Ascending aorta (tissue), 2 donors: Measurements from ENCODE around the gene JAG1. TPM values are rescaled to one million over a fixed set of nuclear protein-coding genes. Genes with fewer than 3 reads are reported as not detected.
A peak's percentile ranks its signal among the peaks of the same experiment; 100 is the strongest.

Source experiments
- DNase-seq, 2 donors: peaks; one replicate each; pipeline ENCODE4 v3.0.0-alpha.2; 2019; ENCODE audit warnings: low spot score in 2 of 2
- H3K27ac ChIP-seq, 2 donors: fragments of 200-600 bp; sonication (generic); one replicate each; pipeline ENCODE4 v1.5.1; 2016 to 2017; ENCODE audit warnings: mild to moderate bottlenecking in 1 of 2
- H3K27me3 ChIP-seq: fragments of 200-600 bp; sonication (generic); one replicate; pipeline ENCODE4 v1.5.1; 2017
- H3K36me3 ChIP-seq, 2 donors: fragments of 200-600 bp; sonication (generic); one replicate each; pipeline ENCODE4 v1.5.1; 2016
- H3K4me1 ChIP-seq, 2 donors: fragments of 200-600 bp; sonication (generic); one replicate each; pipeline ENCODE4 v1.5.1; 2016 to 2017; ENCODE audit warnings: mild to moderate bottlenecking in 1 of 2
- H3K4me3 ChIP-seq, 2 donors: fragments of 200-600 bp; sonication (generic); one replicate each; pipeline ENCODE4 v1.5.1; 2016 to 2017; ENCODE audit warnings: mild to moderate bottlenecking in 1 of 2
- H3K9me3 ChIP-seq, 2 donors: fragments of 200-600 bp; sonication (generic); one replicate each; pipeline ENCODE4 v1.5.1; 2016
- CTCF ChIP-seq, 3 experiments: fragments of 200-600 bp in 2 of 3; fragments of 450-650 bp in 1 of 3; sonication (generic) in 2 of 3; IDR thresholded peaks; one replicate each; pipeline ENCODE4 v1.5.1; 2016 to 2019; ENCODE audit warnings: antibody characterized with exemption in 3 of 3, mild to moderate bottlenecking in 1 of 3, moderate library complexity in 1 of 3
- intact Hi-C: fragments of 100-400 bp; cut with DNase I; formaldehyde crosslinking; loops from one replicate; pipeline ENCODE4 v1.15.1; 2023
- total RNA-seq: library from RNA; depleted of rRNA; stranded (reverse); fragments of >200 nt; gene quantifications from one replicate; pipeline ENCODE4 v1.1.0, GENCODE V29; 2016

The JAG1 gene
- total RNA-seq, 1 donor from 2014 or later, result 101 TPM

GRCh38 chr20:10671221-10671918 is 2.4 kb downstream of the JAG1 start:
- Histone ChIP-seq H3K9me3 (no peaks in the 10 kb centered on the region), H3K27me3 (no peaks in the 10 kb centered on the region), H3K36me3 (peaks cover 6 to 18% of the 10 kb centered on the region in 2 donors), H3K4me1 (peaks cover 10 to 33% of the 10 kb centered on the region in 2 donors), H3K4me3 (peak overlapping the region; percentile 86 to 90), H3K27ac (peak overlapping the region; percentile 100)
- intact Hi-C loops, result loop anchor here (5.0 to 10.0 kb wide), 7 partner anchors 34 to 871 kb away; no protein-coding TSS in a partner anchor
- DNase-seq, result peak; percentile 67 to 93
- peak; percentile 41 to 65 (median 48) for TF ChIP-seq CTCF (IDR thresholded peaks at IDR 0.05)

GRCh38 chr20:10670501-10671220 is 3.1 kb downstream of the JAG1 start:
- H3K4me3 ChIP-seq, result peak overlapping the region; percentile 86 to 90
- H3K4me1 ChIP-seq, result peaks cover 12 to 37% of the 10 kb centered on the region in 2 donors
- no peaks in the 10 kb centered on the region for H3K9me3 ChIP-seq
- peaks cover 6 to 18% of the 10 kb centered on the region in 2 donors for H3K36me3 ChIP-seq
- H3K27me3 ChIP-seq, result no peaks in the 10 kb centered on the region
- peak overlapping the region; percentile 100 for H3K27ac ChIP-seq
- intact Hi-C loops, result loop anchor here (5.0 to 10.0 kb wide), 7 partner anchors 33 to 872 kb away; no protein-coding TSS in a partner anchor
- no peak for TF ChIP-seq CTCF (IDR thresholded peaks at IDR 0.05)
- no peak for DNase-seq

GRCh38 chr20:10669843-10670446 is 3.9 kb downstream of the JAG1 start:
- peaks cover 6 to 18% of the 10 kb centered on the region in 2 donors for H3K36me3 ChIP-seq
- no peak for TF ChIP-seq CTCF (IDR thresholded peaks at IDR 0.05)
- H3K27ac ChIP-seq, result peak overlapping the region; percentile 100
- H3K9me3 ChIP-seq, result no peaks in the 10 kb centered on the region
- H3K4me3 ChIP-seq, result peak overlapping the region; percentile 86 to 90
- DNase-seq, result no peak
- intact Hi-C loops, result loop anchor here (5.0 to 10.0 kb wide), 7 partner anchors 33 to 872 kb away; no protein-coding TSS in a partner anchor
- H3K27me3 ChIP-seq, result no peaks in the 10 kb centered on the region
- peaks cover 12 to 37% of the 10 kb centered on the region in 2 donors for H3K4me1 ChIP-seq

GRCh38 chr20:10668677-10669368 is 5.0 kb downstream of the JAG1 start:
- TF ChIP-seq CTCF (IDR thresholded peaks at IDR 0.05), result no peak
- Histone ChIP-seq H3K4me3 (peak overlapping the region; percentile 39 to 86), H3K9me3 (no peaks in the 10 kb centered on the region), H3K27ac (peak overlapping the region; percentile 93 to 100), H3K4me1 (peaks cover 15 to 45% of the 10 kb centered on the region in 2 donors), H3K36me3 (peaks cover 6 to 18% of the 10 kb centered on the region in 2 donors), H3K27me3 (no peaks in the 10 kb centered on the region)
- intact Hi-C loops, result no loop called here
- no peak for DNase-seq

GRCh38 chr20:10667560-10668167 is 6.1 kb downstream of the JAG1 start:
- Histone ChIP-seq H3K27me3 (no peaks in the 10 kb centered on the region), H3K36me3 (peaks cover 15 to 28% of the 10 kb centered on the region in 2 donors), H3K4me3 (peak overlapping the region; percentile 39 to 86), H3K27ac (peak overlapping the region; percentile 93 to 100), H3K9me3 (no peaks in the 10 kb centered on the region), H3K4me1 (peaks cover 23 to 55% of the 10 kb centered on the region in 2 donors)
- intact Hi-C loops, result loop anchor here (2.0 kb wide), 1 partner anchor 17 kb away; no protein-coding TSS in a partner anchor
- peak in 1 of 3 experiments; percentile 4 for TF ChIP-seq CTCF (IDR thresholded peaks at IDR 0.05)
- DNase-seq, result no peak
